Stimulated activated CD4-positive, alpha-beta T cell treated with anti-CD3 and anti-CD28 coated beads, Interleukin-4, amount 100 ng/mL, for 4 hours (primary cell): ENCODE data around the gene CHFR.
"Not testable (repeated sequence)": the region's sequence is repeated elsewhere in the genome, so short reads cannot be mapped to it uniquely, and the experiment has no call there.

Source experiments
- DNase-seq, 2 experiments: peaks; one replicate each; pipeline ENCODE4 v3.0.0-alpha.2; 2020

Gene CHFR

GRCh38 chr12:132806857-132807256 lies 80.5 kb downstream of the CHFR start:
- DNase-seq: peak; percentile 24 to 44

- no peak for DNase-seq
These were observed 83.0 kb downstream of the CHFR start for GRCh38 chr12:132804426-132804861.

- DNase-seq: no peak
These were observed 83.5 kb downstream of the CHFR start for GRCh38 chr12:132803888-132804287.

GRCh38 chr12:132803125-132803524 lies 84.3 kb downstream of the CHFR start:
- DNase-seq: no peak

GRCh38 chr12:132801741-132802140 lies 85.7 kb downstream of the CHFR start:
- no peak for DNase-seq

- no peak for DNase-seq
These were observed 88.6 kb downstream of the CHFR start for GRCh38 chr12:132798836-132799235.

- no peak for DNase-seq
These were observed 89.4 kb downstream of the CHFR start for GRCh38 chr12:132797820-132798570.

- no peak for DNase-seq
These were observed 91.6 kb downstream of the CHFR start for GRCh38 chr12:132795847-132796246.

- not testable (repeated sequence) for DNase-seq
These were observed 95.5 kb downstream of the CHFR start for GRCh38 chr12:132791940-132792339.

GRCh38 chr12:132789099-132789471 lies 98.3 kb downstream of the CHFR start:
- no peak for DNase-seq

- DNase-seq: no peak
These were observed 98.9 kb downstream of the CHFR start for GRCh38 chr12:132788375-132789098.

- DNase-seq: no peak
These were observed 99.5 kb downstream of the CHFR start for GRCh38 chr12:132787877-132788276.

GRCh38 chr12:132786192-132786591 lies 101.2 kb downstream of the CHFR start:
- no peak for DNase-seq

- DNase-seq: no peak
These were observed 102.8 kb downstream of the CHFR start for GRCh38 chr12:132784580-132784979.

- no peak for DNase-seq
These were observed 103.4 kb downstream of the CHFR start for GRCh38 chr12:132783917-132784531.
